HEK293 (cell line): ENCODE results near the gene RMC1.

ENCODE experiments used
- SP2 ChIP-seq: fragments of 450-650 bp; formaldehyde crosslinking; IDR thresholded peaks from 2 replicates; pipeline ENCODE4 v1.5.1; 2016; ENCODE audit warnings: missing biosample characterization, missing genetic modification characterization
- ZNF112 ChIP-seq: fragments of 450-650 bp; formaldehyde crosslinking; IDR thresholded peaks from 2 replicates; pipeline ENCODE4 v1.5.0; 2017; ENCODE audit warnings: missing biosample characterization, missing genetic modification characterization

GRCh38 chr18:23548275-23548674 lies 45.0 kb downstream of the RMC1 start:
- TF ChIP-seq SP2 (tag by site-specific recombination) (no peak), ZNF112 (tag by site-specific recombination) (no peak)
